Prostate gland (tissue), 2 donors: ENCODE results near the gene NBEA. TPM values are rescaled to one million over a fixed set of nuclear protein-coding genes. Genes with fewer than 3 reads are reported as not detected.

Source experiments
- DNase-seq: peaks from one replicate; pipeline ENCODE4 v3.0.0-alpha.2; 2019; ENCODE audit warnings: low spot score
- H3K27ac ChIP-seq, 2 donors: fragments of 200-600 bp; sonication (generic); 2 replicates each; pipeline ENCODE4 v1.5.1; 2017 to 2019
- H3K27me3 ChIP-seq: fragments of 200-600 bp; sonication (generic); replicated peaks from 2 replicates; pipeline ENCODE4 v1.5.1; 2019; ENCODE audit not compliant: insufficient read depth
- H3K36me3 ChIP-seq, 2 donors: fragments of 200-600 bp; sonication (generic); 1 replicate in 1 of 2; 2 replicates in 1 of 2; pipeline versions ENCODE4 v1.5.1 to v1.8.1; 2017 to 2019
- H3K4me1 ChIP-seq: fragments of 200-600 bp; sonication (generic); replicated peaks from 2 replicates; pipeline ENCODE4 v1.5.1; 2019
- H3K4me3 ChIP-seq, 2 donors: fragments of 200-600 bp; sonication (generic); 2 replicates each; pipeline ENCODE4 v1.5.1; 2017 to 2019
- H3K9me3 ChIP-seq: fragments of 200-600 bp; sonication (generic); 2 replicates; pipeline ENCODE4 v1.5.1; 2017
- POLR2A ChIP-seq: fragments of 450-650 bp; IDR thresholded peaks from one replicate; pipeline ENCODE4 v1.6.1; 2016; ENCODE audit warnings: antibody characterized with exemption, mild to moderate bottlenecking
- POLR2AphosphoS5 ChIP-seq: sonication (generic); formaldehyde crosslinking; IDR thresholded peaks from one replicate; pipeline ENCODE4 v1.6.1; 2017; ENCODE audit warnings: antibody characterized with exemption
- WGBS: methylation state at CpG from one replicate; pipeline ENCODE4 v1.1.5; 2018; 5-methylcytosine and 5-hydroxymethylcytosine counted together
- intact Hi-C: fragments of 100-400 bp; cut with DNase I; formaldehyde crosslinking; loops from one replicate; pipeline ENCODE4 v1.14.2; 2022
- total RNA-seq, 2 donors: library from RNA; depleted of rRNA; stranded (reverse); fragments of >200 nt; gene quantifications; one replicate each; pipeline ENCODE4 v1.1.0, GENCODE V29; 2016
- TF ChIP-seq, protein P1 (sequence below), 4 experiments: fragments of 200-600 bp in 2 of 4; fragments of 450-650 bp in 2 of 4; sonication (generic) in 2 of 4; IDR thresholded peaks; 1 replicate in 3 of 4; 2 replicates in 1 of 4; pipeline ENCODE4 v1.5.1; 2016 to 2019; ENCODE audit warnings: antibody characterized with exemption in 4 of 4, mild to moderate bottlenecking in 2 of 4, moderate library complexity in 2 of 4

Gene NBEA
- total RNA-seq, 2 donors from 2014 or later = 13.6 to 16.9 TPM

DNA sequence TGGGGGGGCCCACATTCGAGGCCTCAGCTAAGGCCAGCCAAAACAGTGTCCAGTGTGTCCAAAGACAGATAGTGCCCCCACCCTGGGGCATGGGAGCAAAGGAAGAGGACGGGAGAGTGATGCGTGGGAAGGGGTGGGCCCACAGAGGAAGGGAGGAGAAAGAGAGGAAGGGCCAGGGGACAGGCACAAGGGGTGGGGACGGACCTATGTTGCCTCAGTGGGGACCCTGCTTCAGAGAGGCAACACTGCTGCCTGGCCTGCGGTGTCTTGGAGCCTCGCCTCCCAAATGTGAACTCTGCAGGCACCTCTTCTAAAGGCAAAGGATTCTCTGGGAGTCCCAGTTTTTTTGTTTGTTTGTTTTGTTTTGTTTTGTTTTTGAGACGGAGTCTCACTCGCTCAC is 764.7 kb downstream of the NBEA start:
- 90% methylated on average over 8 of the region's 8 CpGs for WGBS
- no peak for TF ChIP-seq POLR2A
- H3K36me3 ChIP-seq = no peaks in the 10 kb centered on the region
- H3K27me3 ChIP-seq = no peaks in the 10 kb centered on the region
- H3K27ac ChIP-seq = no peak overlapping the region
- DNase-seq = no peak
- no peaks in the 10 kb centered on the region for H3K9me3 ChIP-seq
- intact Hi-C loops = no loop called here
- H3K4me3 ChIP-seq = no peak overlapping the region
- no peaks in the 10 kb centered on the region for H3K4me1 ChIP-seq

DNA sequence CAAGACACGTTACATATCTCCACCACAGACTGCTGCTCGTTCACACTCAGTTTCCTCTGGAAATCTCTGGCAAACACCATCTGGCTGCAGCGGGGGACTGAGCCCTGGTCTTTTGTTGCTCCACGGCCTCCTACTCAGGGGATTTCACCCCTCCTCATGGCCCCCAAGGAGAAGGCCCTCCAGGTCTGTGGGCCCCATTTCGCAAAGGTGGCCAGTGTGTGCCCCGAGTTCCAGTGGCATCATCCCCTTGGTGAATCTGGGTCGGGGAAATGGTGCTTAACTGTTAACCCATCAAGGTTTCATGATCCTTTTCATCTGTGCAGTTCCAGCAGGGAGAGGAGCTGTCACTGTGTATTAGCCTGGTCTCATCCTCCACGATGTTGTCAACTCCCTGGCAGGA is 769.8 kb downstream of the NBEA start:
- no peaks in the 10 kb centered on the region for H3K4me1 ChIP-seq
- intact Hi-C loops = no loop called here
- TF ChIP-seq POLR2AphosphoS5 (no peak), POLR2A (no peak)
- TF ChIP-seq, protein P1, sequence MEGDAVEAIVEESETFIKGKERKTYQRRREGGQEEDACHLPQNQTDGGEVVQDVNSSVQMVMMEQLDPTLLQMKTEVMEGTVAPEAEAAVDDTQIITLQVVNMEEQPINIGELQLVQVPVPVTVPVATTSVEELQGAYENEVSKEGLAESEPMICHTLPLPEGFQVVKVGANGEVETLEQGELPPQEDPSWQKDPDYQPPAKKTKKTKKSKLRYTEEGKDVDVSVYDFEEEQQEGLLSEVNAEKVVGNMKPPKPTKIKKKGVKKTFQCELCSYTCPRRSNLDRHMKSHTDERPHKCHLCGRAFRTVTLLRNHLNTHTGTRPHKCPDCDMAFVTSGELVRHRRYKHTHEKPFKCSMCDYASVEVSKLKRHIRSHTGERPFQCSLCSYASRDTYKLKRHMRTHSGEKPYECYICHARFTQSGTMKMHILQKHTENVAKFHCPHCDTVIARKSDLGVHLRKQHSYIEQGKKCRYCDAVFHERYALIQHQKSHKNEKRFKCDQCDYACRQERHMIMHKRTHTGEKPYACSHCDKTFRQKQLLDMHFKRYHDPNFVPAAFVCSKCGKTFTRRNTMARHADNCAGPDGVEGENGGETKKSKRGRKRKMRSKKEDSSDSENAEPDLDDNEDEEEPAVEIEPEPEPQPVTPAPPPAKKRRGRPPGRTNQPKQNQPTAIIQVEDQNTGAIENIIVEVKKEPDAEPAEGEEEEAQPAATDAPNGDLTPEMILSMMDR (IDR thresholded peaks at IDR 0.05) = no peak
- no peak overlapping the region for H3K27ac ChIP-seq
- DNase-seq = no peak
- WGBS = 58% methylated on average over 8 of the region's 8 CpGs
- no peaks in the 10 kb centered on the region for H3K9me3 ChIP-seq
- no peaks in the 10 kb centered on the region for H3K27me3 ChIP-seq
- no peak overlapping the region for H3K4me3 ChIP-seq
- H3K36me3 ChIP-seq = no peaks in the 10 kb centered on the region

DNA sequence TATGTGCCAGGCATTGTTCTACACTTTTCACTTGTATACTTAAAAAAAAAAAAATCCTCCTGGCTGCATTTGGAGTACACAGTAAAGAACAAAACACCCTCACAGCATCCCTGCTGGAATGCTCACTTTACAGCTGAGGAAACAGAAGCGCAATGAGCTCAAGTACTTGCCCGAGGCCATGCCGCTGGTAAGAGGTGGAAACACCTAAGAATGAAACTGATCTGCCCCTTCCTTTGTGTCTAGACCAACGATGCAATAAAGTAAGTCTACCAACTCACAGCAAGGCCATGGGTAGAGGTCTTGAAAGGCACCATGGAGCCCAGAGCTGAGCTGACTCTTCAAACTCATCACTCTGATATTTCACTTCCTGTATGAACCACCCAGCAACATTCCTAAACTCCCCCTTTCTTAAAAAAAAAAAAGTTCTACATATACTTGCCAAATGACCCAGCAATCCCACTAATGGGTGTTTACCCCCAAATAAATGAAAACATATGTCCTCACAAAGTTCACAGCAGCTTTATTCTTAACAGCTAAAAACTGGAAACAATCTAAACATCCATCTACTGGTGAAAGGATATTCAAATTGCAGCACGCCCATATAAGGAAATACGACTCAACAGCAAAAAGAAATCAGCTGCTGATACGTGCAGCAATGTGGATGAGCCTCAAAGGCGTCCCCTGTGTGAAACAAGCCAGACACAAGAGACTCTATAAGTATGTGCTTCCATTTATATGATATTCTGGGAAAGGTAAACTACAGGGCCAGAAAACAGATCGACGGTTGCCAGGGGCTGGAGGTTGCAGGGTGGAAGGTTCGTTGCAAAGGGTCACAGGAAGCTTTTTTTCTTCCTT is 771.1 kb downstream of the NBEA start:
- Histone ChIP-seq H3K9me3 (no peaks in the 10 kb centered on the region), H3K27me3 (no peaks in the 10 kb centered on the region), H3K4me3 (no peak overlapping the region), H3K4me1 (no peaks in the 10 kb centered on the region), H3K27ac (no peak overlapping the region), H3K36me3 (no peaks in the 10 kb centered on the region)
- WGBS = 56% methylated on average over 11 of the region's 11 CpGs
- DNase-seq = no peak
- intact Hi-C loops = no loop called here
- TF ChIP-seq POLR2A = no peak
- no peak for TF ChIP-seq POLR2AphosphoS5
- TF ChIP-seq, protein P1 (IDR thresholded peaks at IDR 0.05) = no peak

DNA sequence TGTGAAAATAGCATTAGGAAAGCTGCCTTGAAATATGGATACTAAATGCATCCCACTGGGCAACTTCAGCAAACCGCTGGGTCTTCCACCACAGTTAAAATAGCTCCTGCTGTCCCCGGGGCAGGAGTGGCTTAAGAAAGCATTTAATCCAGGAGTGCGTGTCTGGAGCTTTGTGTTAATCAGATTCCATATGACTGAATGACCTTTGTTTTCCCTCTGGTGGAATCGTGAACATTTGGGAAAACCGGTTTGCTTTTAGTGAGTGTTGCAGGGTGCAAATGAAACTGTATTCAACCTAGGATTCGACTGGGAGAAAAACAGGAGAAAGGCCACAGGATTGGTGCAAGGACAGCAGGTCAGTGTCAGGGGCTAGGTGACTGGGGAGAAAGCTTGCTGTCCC is 772.1 kb downstream of the NBEA start:
- TF ChIP-seq, protein P1 (IDR thresholded peaks at IDR 0.05) = no peak
- TF ChIP-seq POLR2A = no peak
- H3K9me3 ChIP-seq = no peaks in the 10 kb centered on the region
- no peaks in the 10 kb centered on the region for H3K27me3 ChIP-seq
- intact Hi-C loops = no loop called here
- H3K4me1 ChIP-seq = no peaks in the 10 kb centered on the region
- 53% methylated on average over 6 of the region's 6 CpGs for WGBS
- H3K27ac ChIP-seq = no peak overlapping the region
- H3K4me3 ChIP-seq = no peak overlapping the region
- H3K36me3 ChIP-seq = no peaks in the 10 kb centered on the region
- no peak for DNase-seq

DNA sequence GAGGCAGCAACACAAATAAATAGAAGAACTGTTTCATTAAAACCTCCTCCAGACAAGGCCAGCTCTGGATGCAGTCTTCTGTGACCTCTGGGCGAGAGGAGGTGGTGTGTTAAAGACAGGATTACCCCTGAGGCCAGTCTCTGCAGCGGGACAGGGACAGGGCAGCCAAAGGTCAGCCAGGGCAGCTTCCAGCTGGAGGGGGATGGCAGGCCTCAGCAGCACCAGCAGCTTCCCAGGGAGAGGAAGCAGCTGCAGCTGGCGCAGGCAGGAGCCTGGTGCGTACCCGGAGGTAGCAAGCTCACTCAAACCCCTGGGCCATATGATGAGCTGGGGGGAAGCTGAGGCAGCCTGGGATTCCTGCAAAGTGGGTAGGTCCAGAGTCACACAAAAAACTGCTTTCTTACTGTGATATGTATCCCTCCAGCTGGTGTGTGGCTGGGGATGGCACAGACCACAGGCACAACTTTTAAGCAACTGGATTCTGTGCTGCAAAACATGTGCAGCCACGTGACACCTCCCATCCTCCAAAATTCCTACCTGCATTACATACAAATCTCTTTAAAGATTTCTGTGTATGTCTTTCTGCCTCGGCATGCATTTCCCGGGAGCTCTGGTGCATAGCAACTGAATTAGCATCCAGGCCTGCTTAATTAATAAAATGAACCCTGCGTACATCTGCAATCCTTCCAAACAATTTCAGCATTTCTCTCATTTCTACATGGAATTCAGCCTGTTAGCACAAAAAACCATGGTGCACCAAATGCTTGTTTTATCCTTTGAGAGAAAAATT is 772.7 kb downstream of the NBEA start:
- intact Hi-C loops = no loop called here
- Histone ChIP-seq H3K27me3 (no peaks in the 10 kb centered on the region), H3K4me1 (no peaks in the 10 kb centered on the region), H3K4me3 (no peak overlapping the region), H3K27ac (no peak overlapping the region), H3K36me3 (no peaks in the 10 kb centered on the region), H3K9me3 (no peaks in the 10 kb centered on the region)
- 80% methylated on average over 8 of the region's 9 CpGs for WGBS
- DNase-seq = no peak
- TF ChIP-seq, protein P1 (IDR thresholded peaks at IDR 0.05) = no peak
- no peak for TF ChIP-seq POLR2AphosphoS5
- no peak for TF ChIP-seq POLR2A
